ENCODE results near the gene MYCBPAP. TPM values are rescaled to one million over a fixed set of nuclear protein-coding genes. Genes with fewer than 3 reads are reported as not detected.

Gene MYCBPAP
- total RNA-seq, 2 experiments from 2014 or later, result 0.78 to 1.5 TPM

GRCh38 chr17:50549256-50549941 lies 41.2 kb downstream of the MYCBPAP start:
- Mint-ChIP-seq H3K27me3 (peaks cover under 1% of the 10 kb centered on the region), H3K36me3 (ENCODE audit: low read depth) (no peaks in the 10 kb centered on the region), H3K9me3 (no peaks in the 10 kb centered on the region), H3K27ac (no peak overlapping the region), H3K4me1 (ENCODE audit: low read depth) (peaks cover 7% of the 10 kb centered on the region), H3K4me3 (no peak overlapping the region)
- DNase-seq (no peak), ATAC-seq (ENCODE audit: poor library complexity) (no peak)
- intact Hi-C loops (cut with DNase I, micrococcal nuclease), result loop anchor here (5.0 to 10.0 kb wide), 3 partner anchors 65 to 408 kb away; no protein-coding TSS in a partner anchor
- POLR2A ChIA-PET, result interaction anchor here (1.6 kb wide), 1 partner anchor 11 kb away, joined by 7 read pairs; the partner anchor contains the start of gene CACNA1G
- Histone ChIP-seq H3K4me3 (ENCODE audit: low read length) (no peak overlapping the region), H3K9me3 (ENCODE audit: control insufficient read depth in 1 of 2, insufficient read depth in 1 of 2, low read length in 2 of 2) (no peaks in the 10 kb centered on the region), H3K36me3 (ENCODE audit: insufficient read depth, low read length) (no peaks in the 10 kb centered on the region), H3K4me1 (ENCODE audit: insufficient read depth, low read length) (peaks cover 18% of the 10 kb centered on the region), H3K27me3 (ENCODE audit: control insufficient read depth in 1 of 2, insufficient read depth in 2 of 2, low read length in 2 of 2) (no peaks in the 10 kb centered on the region), H3K27ac (ENCODE audit: low read depth in 1 of 2, low read length in 2 of 2) (no peak overlapping the region)
- CTCF ChIA-PET, result interaction anchor here (1.5 kb wide), 1 partner anchor 14 kb away, joined by 3 read pairs; no protein-coding TSS in a partner anchor
- TF ChIP-seq CTCF (IDR thresholded peaks at IDR 0.05), result no peak

GRCh38 chr17:50549969-50550368 lies 41.7 kb downstream of the MYCBPAP start:
- intact Hi-C loops (cut with DNase I, micrococcal nuclease), result loop anchor here (5.0 to 10.0 kb wide), 3 partner anchors 65 to 407 kb away; no protein-coding TSS in a partner anchor
- Histone ChIP-seq H3K27ac (ENCODE audit: low read depth in 1 of 2, low read length in 2 of 2) (no peak overlapping the region), H3K36me3 (ENCODE audit: insufficient read depth, low read length) (no peaks in the 10 kb centered on the region), H3K9me3 (ENCODE audit: control insufficient read depth in 1 of 2, insufficient read depth in 1 of 2, low read length in 2 of 2) (no peaks in the 10 kb centered on the region), H3K27me3 (ENCODE audit: control insufficient read depth in 1 of 2, insufficient read depth in 2 of 2, low read length in 2 of 2) (no peaks in the 10 kb centered on the region), H3K4me1 (ENCODE audit: insufficient read depth, low read length) (peaks cover 18% of the 10 kb centered on the region), H3K4me3 (ENCODE audit: low read length) (no peak overlapping the region)
- CTCF ChIA-PET, result interaction anchor here (1.5 kb wide), 1 partner anchor 13 kb away, joined by 3 read pairs; no protein-coding TSS in a partner anchor
- POLR2A ChIA-PET, result interaction anchor here (1.6 kb wide), 1 partner anchor 10 kb away, joined by 7 read pairs; the partner anchor contains the start of gene CACNA1G
- Mint-ChIP-seq H3K36me3 (ENCODE audit: low read depth) (no peaks in the 10 kb centered on the region), H3K9me3 (no peaks in the 10 kb centered on the region), H3K27ac (no peak overlapping the region), H3K4me1 (ENCODE audit: low read depth) (peaks cover 5% of the 10 kb centered on the region), H3K4me3 (no peak overlapping the region), H3K27me3 (no peaks in the 10 kb centered on the region)
- ATAC-seq (ENCODE audit: poor library complexity), result no peak
- no peak for DNase-seq
- no peak for TF ChIP-seq CTCF (IDR thresholded peaks at IDR 0.05)

DNA sequence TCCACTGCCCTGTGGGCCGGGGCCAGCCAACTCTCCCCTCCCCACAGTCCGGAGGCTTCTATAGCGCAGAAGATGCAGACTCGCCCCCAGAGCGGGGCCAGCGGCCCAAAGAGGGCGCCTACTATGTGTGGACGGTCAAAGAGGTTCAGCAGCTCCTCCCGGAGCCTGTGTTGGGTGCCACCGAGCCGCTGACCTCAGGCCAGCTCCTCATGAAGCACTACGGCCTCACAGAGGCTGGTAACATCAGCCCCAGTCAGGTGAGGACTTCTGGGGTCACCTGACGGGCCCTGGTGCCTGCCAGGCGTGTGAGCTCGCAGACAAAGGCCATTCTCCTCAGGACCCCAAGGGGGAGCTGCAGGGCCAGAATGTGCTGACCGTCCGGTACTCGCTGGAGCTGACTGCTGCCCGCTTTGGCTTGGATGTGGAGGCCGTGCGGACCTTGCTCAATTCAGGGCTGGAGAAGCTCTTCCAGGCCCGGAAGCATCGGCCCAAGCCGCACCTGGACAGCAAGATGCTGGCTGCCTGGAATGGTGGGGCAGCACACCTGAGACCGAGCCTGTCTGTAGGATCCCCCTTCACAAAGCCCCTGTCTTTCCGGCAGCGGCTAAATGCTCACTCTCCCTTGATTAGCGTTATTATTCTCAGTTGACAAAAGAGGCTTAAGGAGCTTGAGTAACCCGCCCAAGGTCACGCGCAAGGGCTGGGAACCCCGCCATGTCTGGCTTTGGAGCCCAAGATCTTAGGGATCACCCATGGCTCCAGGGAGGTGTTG lies 42.6 kb downstream of the MYCBPAP start:
- no peak overlapping the region for H3K4me3 Mint-ChIP-seq
- Histone ChIP-seq H3K9me3 (ENCODE audit: control insufficient read depth in 1 of 2, insufficient read depth in 1 of 2, low read length in 2 of 2) (no peaks in the 10 kb centered on the region), H3K27me3 (ENCODE audit: control insufficient read depth in 1 of 2, insufficient read depth in 2 of 2, low read length in 2 of 2) (no peaks in the 10 kb centered on the region), H3K36me3 (ENCODE audit: insufficient read depth, low read length) (no peaks in the 10 kb centered on the region), H3K4me1 (ENCODE audit: insufficient read depth, low read length) (peaks cover 18% of the 10 kb centered on the region), H3K27ac (ENCODE audit: low read depth in 1 of 2, low read length in 2 of 2) (no peak overlapping the region), H3K4me3 (ENCODE audit: low read length) (no peak overlapping the region)
- ATAC-seq (ENCODE audit: poor library complexity) (no peak), DNase-seq (no peak)
- H3K36me3 Mint-ChIP-seq (ENCODE audit: low read depth), result no peaks in the 10 kb centered on the region
- ChIA-PET CTCF (no interaction called here), POLR2A (interaction anchor here (1.6 kb wide), 1 partner anchor 9 kb away, joined by 7 read pairs; the partner anchor contains the start of gene CACNA1G)
- no peak for TF ChIP-seq CTCF (IDR thresholded peaks at IDR 0.05)
- H3K27me3 Mint-ChIP-seq, result peaks cover 1% of the 10 kb centered on the region
- peaks cover 5% of the 10 kb centered on the region for H3K4me1 Mint-ChIP-seq (ENCODE audit: low read depth)
- H3K27ac Mint-ChIP-seq, result no peak overlapping the region
- no peaks in the 10 kb centered on the region for H3K9me3 Mint-ChIP-seq
- intact Hi-C loops (cut with DNase I, micrococcal nuclease), result no loop called here

Data from CD4-positive, alpha-beta T cell (primary cell).